ENCODE measurements around the gene ZBTB43. TPM values are rescaled to one million over a fixed set of nuclear protein-coding genes. Genes with fewer than 3 reads are reported as not detected.

The ZBTB43 gene
- total and polyA plus RNA-seq, 10 donors: 1.4 to 19.2 (median 14.1) TPM

GRCh38 chr9:126827227-126827626 lies 22.4 kb downstream of the ZBTB43 start:
- Histone ChIP-seq H3K27ac (no peak overlapping the region), H3K4me3 (no peak overlapping the region), H3K27me3 (replicated peaks in 1 of 7) (no peaks in the 10 kb centered on the region), H3K36me3 (peaks cover 0 to 89% (median 7%) of the 10 kb centered on the region in 6 donors), H3K4me1 (peaks cover 0 to 10% (median 0%) of the 10 kb centered on the region in 6 donors), H3K9me3 (no peaks in the 10 kb centered on the region)
- WGBS, 5 donors: 89 to 98% (median 94%) methylated on average over 7 of the region's 7 CpGs
- intact Hi-C loops (cut with DNase I; ENCODE audit: low total_unique reads): no loop called here
- DNase-seq: no peak
- TF ChIP-seq CTCF (IDR thresholded peaks at IDR 0.05 in 8 of 11, conservative IDR thresholded peaks at IDR 0.05 in 3 of 11): no peak
- no peak for TF ChIP-seq POLR2A (IDR thresholded peaks at IDR 0.05)
- no peak for TF ChIP-seq POLR2AphosphoS5 (IDR thresholded peaks at IDR 0.05)

- intact Hi-C loops (cut with DNase I; ENCODE audit: low total_unique reads): no loop called here
- Histone ChIP-seq H3K27ac (no peak overlapping the region), H3K4me3 (no peak overlapping the region), H3K36me3 (peaks cover 6 to 89% (median 25%) of the 10 kb centered on the region in 6 donors), H3K27me3 (replicated peaks in 1 of 7) (no peaks in the 10 kb centered on the region), H3K9me3 (no peaks in the 10 kb centered on the region), H3K4me1 (peaks cover 0 to 15% (median 6%) of the 10 kb centered on the region in 6 donors)
- DNase-seq: no peak
- 90 to 94% (median 91%) methylated on average over 1 of the region's 1 CpG for whole genome bisulfite sequencing, 5 donors
- TF ChIP-seq CTCF (IDR thresholded peaks at IDR 0.05 in 8 of 11, conservative IDR thresholded peaks at IDR 0.05 in 3 of 11) (no peak), POLR2A (IDR thresholded peaks at IDR 0.05) (no peak), POLR2AphosphoS5 (IDR thresholded peaks at IDR 0.05) (no peak)
Observed at GRCh38 chr9:126829035-126829434, 24.2 kb downstream of the ZBTB43 start.

DNA sequence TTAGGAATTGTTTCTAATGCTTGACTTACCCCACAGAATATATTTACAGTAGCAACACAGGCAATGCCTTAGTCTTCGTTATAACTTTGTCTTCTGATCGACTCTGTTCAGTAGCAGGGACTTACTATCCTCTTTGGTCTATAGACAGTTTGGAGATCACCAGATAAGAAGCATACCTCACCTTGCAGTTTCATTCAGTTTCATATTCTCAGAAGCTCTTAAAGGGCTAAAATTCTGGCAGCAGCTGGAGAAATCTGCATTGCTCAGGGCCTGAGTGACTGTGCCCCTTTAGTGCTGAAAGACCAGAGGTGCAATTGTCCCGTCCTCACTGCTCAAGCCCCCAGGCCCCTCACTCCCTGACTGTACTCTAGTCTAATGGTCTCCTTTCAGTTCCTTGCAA lies 26.0 kb downstream of the ZBTB43 start:
- Histone ChIP-seq H3K36me3 (peaks cover 6 to 89% (median 25%) of the 10 kb centered on the region in 6 donors), H3K27ac (peak overlapping the region in 1 of 8 donors; percentile 62), H3K4me3 (no peak overlapping the region), H3K9me3 (no peaks in the 10 kb centered on the region), H3K4me1 (peaks cover 0 to 18% (median 6%) of the 10 kb centered on the region in 6 donors), H3K27me3 (replicated peaks in 1 of 7) (no peaks in the 10 kb centered on the region)
- intact Hi-C loops (cut with DNase I; ENCODE audit: low total_unique reads): no loop called here
- no peak for DNase-seq
- TF ChIP-seq POLR2AphosphoS5 (IDR thresholded peaks at IDR 0.05) (no peak), CTCF (IDR thresholded peaks at IDR 0.05 in 8 of 11, conservative IDR thresholded peaks at IDR 0.05 in 3 of 11) (no peak), POLR2A (IDR thresholded peaks at IDR 0.05) (no peak)
- WGBS, 5 donors: 86 to 93% (median 89%) methylated on average over 3 of the region's 3 CpGs

GRCh38 chr9:126832440-126832839 lies 27.6 kb downstream of the ZBTB43 start:
- peaks cover 0 to 18% (median 6%) of the 10 kb centered on the region in 6 donors for H3K4me1 ChIP-seq
- intact Hi-C loops (cut with DNase I; ENCODE audit: low total_unique reads): no loop called here
- H3K36me3 ChIP-seq: peaks cover 6 to 89% (median 24%) of the 10 kb centered on the region in 6 donors
- H3K27ac ChIP-seq: peak overlapping the region in 7 of 8 donors; percentile 43 to 74 (median 66)
- no peaks in the 10 kb centered on the region for H3K9me3 ChIP-seq
- no peak for TF ChIP-seq POLR2A (IDR thresholded peaks at IDR 0.05)
- TF ChIP-seq POLR2AphosphoS5 (IDR thresholded peaks at IDR 0.05): no peak
- TF ChIP-seq CTCF (IDR thresholded peaks at IDR 0.05 in 8 of 11, conservative IDR thresholded peaks at IDR 0.05 in 3 of 11): no peak
- no peak for DNase-seq
- WGBS, 5 donors: 80 to 90% (median 82%) methylated on average over 9 of the region's 9 CpGs
- H3K4me3 ChIP-seq: no peak overlapping the region
- H3K27me3 ChIP-seq (replicated peaks in 1 of 7): no peaks in the 10 kb centered on the region

All from spleen (tissue), 11 donors.